IPS DF 6.9 (cell line): ENCODE data around the gene ASIC4.

Experiments used
- DNase-seq: peaks from one replicate; pipeline ENCODE4 v3.0.0-alpha.2; 2013; ENCODE audit warnings: low read depth, low spot score
- H3K27ac ChIP-seq: one replicate; pipeline ENCODE4 v1.5.1; 2013; ENCODE audit warnings: low read length, control low read depth
- H3K27me3 ChIP-seq: 2 replicates; pipeline ENCODE4 v1.6.1; 2013; ENCODE audit warnings: mild to moderate bottlenecking, low read length; ENCODE audit not compliant: control insufficient read depth, insufficient read depth
- H3K36me3 ChIP-seq: 2 replicates; pipeline ENCODE4 v1.6.1; 2013; ENCODE audit warnings: low read length; ENCODE audit not compliant: control insufficient read depth, insufficient read depth
- H3K4me1 ChIP-seq: 2 replicates; pipeline ENCODE4 v1.6.1; 2013; ENCODE audit warnings: low read length; ENCODE audit not compliant: control insufficient read depth, insufficient read depth
- H3K4me3 ChIP-seq: 2 replicates; pipeline ENCODE4 v1.5.1; 2013; ENCODE audit warnings: mild to moderate bottlenecking, low read length
- H3K9me3 ChIP-seq: 2 replicates; pipeline ENCODE4 v1.6.1; 2013; ENCODE audit warnings: low read length, inconsistent platforms; ENCODE audit not compliant: control insufficient read depth, insufficient read depth
- WGBS: extraction: QIAGEN DNeasy Blood & Tissue Kit; methylation state at CpG from one replicate; pipeline ENCODE4 v1.1.7; 2013; ENCODE audit warnings: mixed read lengths, missing lambda C conversion rate; ENCODE audit not compliant: insufficient read length, insufficient coverage; 5-methylcytosine and 5-hydroxymethylcytosine counted together

Gene ASIC4

GRCh38 chr2:219553168-219553417, 38.8 kb downstream of the ASIC4 start:
- WGBS, result no CpG with 5 or more reads among the region's 7 CpGs
- Histone ChIP-seq H3K9me3 (no peaks in the 10 kb centered on the region), H3K36me3 (peaks cover 3% of the 10 kb centered on the region; the same call in 1 of the 2 replicates), H3K4me1 (0 out of 2 replicates have a peak, but pooled peaks cover 4% of the 10 kb centered on the region), H3K27ac (no peak overlapping the region), H3K27me3 (no peaks in the 10 kb centered on the region; the same call in 1 of the 2 replicates), H3K4me3 (peak overlapping the region; percentile 65; the same call in 1 of the 2 replicates)
- no peak for DNase-seq

- Histone ChIP-seq H3K36me3 (peaks cover 3% of the 10 kb centered on the region; the same call in 1 of the 2 replicates), H3K9me3 (no peaks in the 10 kb centered on the region), H3K4me3 (no peak overlapping the region), H3K27me3 (no peaks in the 10 kb centered on the region; the same call in 1 of the 2 replicates), H3K27ac (no peak overlapping the region), H3K4me1 (0 out of 2 replicates have a peak, but pooled peaks cover 4% of the 10 kb centered on the region)
- DNase-seq, result no peak
- WGBS, result no CpG with 5 or more reads among the region's 12 CpGs
Measured at GRCh38 chr2:219553463-219553963, 39.2 kb downstream of the ASIC4 start.

- no peaks in the 10 kb centered on the region; the same call in 1 of the 2 replicates for H3K27me3 ChIP-seq
- no peak for DNase-seq
- 0 out of 2 replicates have a peak, but pooled peaks cover 4% of the 10 kb centered on the region for H3K4me1 ChIP-seq
- H3K4me3 ChIP-seq, result no peak overlapping the region
- no peaks in the 10 kb centered on the region for H3K9me3 ChIP-seq
- no peak overlapping the region for H3K27ac ChIP-seq
- H3K36me3 ChIP-seq, result peaks cover 3% of the 10 kb centered on the region; the same call in 1 of the 2 replicates
- WGBS, result no CpG with 5 or more reads among the region's 15 CpGs
Measured at GRCh38 chr2:219554350-219554749, 40.1 kb downstream of the ASIC4 start.

GRCh38 chr2:219555956-219556355, 41.7 kb downstream of the ASIC4 start:
- H3K9me3 ChIP-seq, result no peaks in the 10 kb centered on the region
- no peak for DNase-seq
- no CpG with 5 or more reads among the region's 20 CpGs for WGBS
- no peaks in the 10 kb centered on the region; the same call in 1 of the 2 replicates for H3K27me3 ChIP-seq
- peaks cover 7% of the 10 kb centered on the region for H3K4me1 ChIP-seq
- H3K4me3 ChIP-seq, result no peak overlapping the region
- no peak overlapping the region for H3K27ac ChIP-seq
- H3K36me3 ChIP-seq, result peaks cover 3% of the 10 kb centered on the region; the same call in 1 of the 2 replicates

GRCh38 chr2:219556413-219556812, 42.1 kb downstream of the ASIC4 start:
- no peaks in the 10 kb centered on the region for H3K9me3 ChIP-seq
- H3K4me1 ChIP-seq, result peaks cover 9% of the 10 kb centered on the region

GRCh38 chr2:219557320-219557719, 43.0 kb downstream of the ASIC4 start:
- WGBS, result no CpG with 5 or more reads among the region's 21 CpGs
- no peaks in the 10 kb centered on the region; the same call in 1 of the 2 replicates for H3K27me3 ChIP-seq
- H3K4me1 ChIP-seq, result peaks cover 17% of the 10 kb centered on the region

More at GRCh38 chr2:219556413-219556812, 42.1 kb downstream of the ASIC4 start:
- peaks cover 3% of the 10 kb centered on the region; the same call in 1 of the 2 replicates for H3K36me3 ChIP-seq
- no peak overlapping the region for H3K27ac ChIP-seq
- no peaks in the 10 kb centered on the region; the same call in 1 of the 2 replicates for H3K27me3 ChIP-seq
- no peak for DNase-seq
- H3K4me3 ChIP-seq, result no peak overlapping the region
- no CpG with 5 or more reads among the region's 19 CpGs for WGBS

GRCh38 chr2:219557791-219558785, 43.8 kb downstream of the ASIC4 start:
- Histone ChIP-seq H3K9me3 (no peaks in the 10 kb centered on the region), H3K27me3 (no peaks in the 10 kb centered on the region; the same call in 1 of the 2 replicates), H3K36me3 (peaks cover 10% of the 10 kb centered on the region; the same call in 1 of the 2 replicates), H3K4me3 (no peak overlapping the region), H3K27ac (no peak overlapping the region), H3K4me1 (peaks cover 20% of the 10 kb centered on the region)
- no peak for DNase-seq
- no CpG with 5 or more reads among the region's 25 CpGs for WGBS

More at GRCh38 chr2:219557320-219557719, 43.0 kb downstream of the ASIC4 start:
- no peak overlapping the region for H3K27ac ChIP-seq
- H3K4me3 ChIP-seq, result no peak overlapping the region
- H3K9me3 ChIP-seq, result no peaks in the 10 kb centered on the region
- no peak for DNase-seq
- peaks cover 6% of the 10 kb centered on the region; the same call in 1 of the 2 replicates for H3K36me3 ChIP-seq

GRCh38 chr2:219559156-219559915, 45.1 kb downstream of the ASIC4 start:
- H3K4me1 ChIP-seq, result peaks cover 20% of the 10 kb centered on the region
- H3K27me3 ChIP-seq, result no peaks in the 10 kb centered on the region
- no peak overlapping the region for H3K27ac ChIP-seq
- no CpG with 5 or more reads among the region's 20 CpGs for WGBS
- no peak for DNase-seq
- no peak overlapping the region for H3K4me3 ChIP-seq
- no peaks in the 10 kb centered on the region for H3K9me3 ChIP-seq
- peaks cover 12% of the 10 kb centered on the region for H3K36me3 ChIP-seq

GRCh38 chr2:219560037-219560892, 46.0 kb downstream of the ASIC4 start:
- no peaks in the 10 kb centered on the region for H3K9me3 ChIP-seq
- H3K27me3 ChIP-seq, result no peaks in the 10 kb centered on the region
- peaks cover 25% of the 10 kb centered on the region for H3K4me1 ChIP-seq
- H3K36me3 ChIP-seq, result peaks cover 12% of the 10 kb centered on the region
- no peak for DNase-seq
- no peak overlapping the region for H3K27ac ChIP-seq
- no peak overlapping the region for H3K4me3 ChIP-seq
- no CpG with 5 or more reads among the region's 8 CpGs for WGBS
